WTC11 (cell line): Measurements from ENCODE around the gene NLRP4. TPM values are rescaled to one million over a fixed set of nuclear protein-coding genes. Genes with fewer than 3 reads are reported as not detected.

Experiments
- ATAC-seq: fragments of 200-7000 bp; cut with Tn5 transposase; 2 replicates; pipeline ENCODE4 v1.10.0; 2021; ENCODE audit warnings: mild to moderate bottlenecking, moderate library complexity
- CTCF ChIA-PET: fragments of 300-600 bp; sonication (Branson Sonifier 250); formaldehyde crosslinking; loops from one replicate; lab custom pipeline; 2021; ENCODE audit warnings: antibody characterized with exemption; lab: Charles Lee
- POLR2A ChIA-PET: fragments of 350-600 bp; sonication (Branson Sonifier 250); formaldehyde crosslinking; loops from one replicate; lab custom pipeline; 2021; ENCODE audit warnings: antibody characterized with exemption; lab: Charles Lee
- DNase-seq: peaks from one replicate; pipeline ENCODE4 v3.0.0; 2021; ENCODE audit warnings: low spot score
- H3K27ac Mint-ChIP-seq: 2 replicates; pipeline ENCODE4 v1.8.0; 2021; ENCODE audit warnings: mixed read lengths
- H3K27me3 Mint-ChIP-seq: 2 replicates; pipeline ENCODE4 v1.8.0; 2021; ENCODE audit warnings: low read depth, mild to moderate bottlenecking, moderate library complexity, mixed read lengths
- H3K36me3 Mint-ChIP-seq: 2 replicates; pipeline ENCODE4 v1.8.0; 2021; ENCODE audit warnings: mixed read lengths
- H3K4me1 Mint-ChIP-seq: 2 replicates; pipeline ENCODE4 v1.8.0; 2022; ENCODE audit warnings: mixed read lengths
- H3K4me3 Mint-ChIP-seq: 2 replicates; pipeline ENCODE4 v1.8.0; 2021; ENCODE audit warnings: mild to moderate bottlenecking, moderate library complexity, mixed read lengths
- H3K9me3 Mint-ChIP-seq: 2 replicates; pipeline ENCODE4 v1.8.0; 2021; ENCODE audit warnings: mixed read lengths
- E2F5 ChIP-seq: sonication (generic); formaldehyde crosslinking; IDR thresholded peaks from 2 replicates; pipeline ENCODE4 v1.8.1; 2022; ENCODE audit warnings: mild to moderate bottlenecking, moderate library complexity, missing genetic modification reagents
- EMX1 ChIP-seq: fragments of 250-450 bp; sonication (Bioruptor Pico); IDR thresholded peaks from 2 replicates; pipeline ENCODE4 v1.8.0; 2021; ENCODE audit warnings: mild to moderate bottlenecking
- GTF2I ChIP-seq: fragments of 250-450 bp; sonication (Bioruptor Pico); conservative IDR thresholded peaks from 2 replicates; pipeline ENCODE4 v1.4.0; 2021; ENCODE audit warnings: mild to moderate bottlenecking
- IRF2 ChIP-seq: sonication (generic); formaldehyde crosslinking; IDR thresholded peaks from 2 replicates; pipeline ENCODE4 v1.8.0; 2022; ENCODE audit warnings: low read depth, missing genetic modification reagents, borderline replicate concordance
- KAT7 ChIP-seq: sonication (generic); formaldehyde crosslinking; IDR thresholded peaks from 2 replicates; pipeline ENCODE4 v1.8.1; 2023; ENCODE audit warnings: missing genetic modification reagents, mild to moderate bottlenecking, borderline replicate concordance
- MAX ChIP-seq: sonication (generic); formaldehyde crosslinking; IDR thresholded peaks from 2 replicates; pipeline ENCODE4 v1.8.0; 2022; ENCODE audit warnings: mild to moderate bottlenecking, missing genetic modification reagents
- MYBL2 ChIP-seq: sonication (generic); formaldehyde crosslinking; IDR thresholded peaks from 2 replicates; pipeline ENCODE4 v1.8.1; 2023; ENCODE audit warnings: mild to moderate bottlenecking, moderate library complexity, missing genetic modification reagents
- NFYB ChIP-seq: sonication (generic); formaldehyde crosslinking; conservative IDR thresholded peaks from 2 replicates; pipeline ENCODE4 v1.8.0; 2022; ENCODE audit warnings: low read depth, missing genetic modification reagents
- OVOL2 ChIP-seq: fragments of 250-450 bp; sonication (Bioruptor Pico); IDR thresholded peaks from 2 replicates; pipeline ENCODE4 v1.9.0; 2021; ENCODE audit warnings: mild to moderate bottlenecking, borderline replicate concordance
- PREB ChIP-seq: sonication (generic); formaldehyde crosslinking; IDR thresholded peaks from 2 replicates; pipeline ENCODE4 v1.8.1; 2022; ENCODE audit warnings: mild to moderate bottlenecking, missing genetic modification reagents, moderate library complexity, borderline replicate concordance
- TEAD1 ChIP-seq: sonication (generic); formaldehyde crosslinking; IDR thresholded peaks from 2 replicates; pipeline ENCODE4 v1.8.0; 2022; ENCODE audit warnings: mild to moderate bottlenecking, missing genetic modification reagents
- ZNF219 ChIP-seq: sonication (generic); formaldehyde crosslinking; IDR thresholded peaks from 2 replicates; pipeline ENCODE4 v1.8.0; 2023; ENCODE audit warnings: missing genetic modification reagents, mild to moderate bottlenecking, borderline replicate concordance
- ZNF396 ChIP-seq: fragments of 250-450 bp; sonication (Bioruptor Pico); IDR thresholded peaks from 2 replicates; pipeline ENCODE4 v1.8.0; 2021; ENCODE audit warnings: mild to moderate bottlenecking, moderate library complexity, borderline replicate concordance
- total RNA-seq: library from RNA; stranded (reverse); gene quantifications from 3 replicates; pipeline ENCODE4 v1.2.3, GENCODE V29; 2021
- TF ChIP-seq, protein P1 (sequence below): sonication (generic); formaldehyde crosslinking; IDR thresholded peaks from 2 replicates; pipeline ENCODE4 v1.8.1; 2022; ENCODE audit warnings: missing genetic modification reagents, borderline replicate concordance
- TF ChIP-seq, protein P2 (sequence below): fragments of 250-450 bp; sonication (Bioruptor Pico); IDR thresholded peaks from 2 replicates; pipeline ENCODE4 v1.8.0; 2021; ENCODE audit warnings: mild to moderate bottlenecking
- TF ChIP-seq, protein P3 (sequence below): fragments of 250-450 bp; sonication (Bioruptor Pico); IDR thresholded peaks from 2 replicates; pipeline ENCODE4 v2.1.2; 2022; ENCODE audit warnings: mild to moderate bottlenecking, moderate library complexity
- TF ChIP-seq, protein P4 (sequence below): sonication (generic); formaldehyde crosslinking; IDR thresholded peaks from 2 replicates; pipeline ENCODE4 v1.8.1; 2023; ENCODE audit warnings: mild to moderate bottlenecking, missing genetic modification reagents, borderline replicate concordance
- TF ChIP-seq, protein P5 (sequence below): sonication (generic); formaldehyde crosslinking; IDR thresholded peaks from 2 replicates; pipeline ENCODE4 v1.8.1; 2023; ENCODE audit warnings: mild to moderate bottlenecking, missing genetic modification reagents

Gene NLRP4
- total RNA-seq, 1 experiment from 2014 or later: not detected

DNA sequence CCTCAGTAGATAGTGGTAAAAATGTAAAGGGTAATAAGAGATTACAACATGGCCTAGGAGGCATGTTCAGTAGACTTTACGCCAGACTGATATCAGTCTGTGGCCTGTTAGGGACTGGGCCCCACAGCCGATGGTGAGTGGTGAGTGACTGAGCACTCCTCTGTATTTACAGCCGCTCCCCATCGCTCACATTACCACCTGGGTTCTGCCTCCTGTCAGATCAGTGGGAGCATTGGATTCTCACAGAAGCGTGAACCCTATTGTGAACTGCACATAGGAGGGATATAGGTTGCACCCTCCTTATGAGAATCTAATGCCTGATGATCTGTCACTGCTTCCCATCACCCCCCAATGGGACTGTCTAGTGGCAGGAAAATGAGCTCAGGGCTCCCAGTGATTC, 22.4 kb upstream of the NLRP4 start:
- ChIA-PET POLR2A (no interaction called here), CTCF (no interaction called here)
- Mint-ChIP-seq H3K27ac (no peak overlapping the region), H3K9me3 (peaks cover 95% of the 10 kb centered on the region), H3K27me3 (peaks cover 26% of the 10 kb centered on the region), H3K36me3 (peaks cover 78% of the 10 kb centered on the region), H3K4me3 (no peak overlapping the region), H3K4me1 (no peaks in the 10 kb centered on the region)
- ATAC-seq (no peak), DNase-seq (no peak)
- TF ChIP-seq EMX1 (CRISPR knock-in tag) (no peak), KAT7 (CRISPR knock-in tag) (no peak), OVOL2 (no peak), NFYB (CRISPR knock-in tag) (no peak), E2F5 (CRISPR knock-in tag) (no peak), MYBL2 (CRISPR knock-in tag) (no peak), ZNF219 (CRISPR knock-in tag) (no peak), ZNF396 (no peak), TEAD1 (CRISPR knock-in tag) (no peak), MAX (CRISPR knock-in tag) (no peak), GTF2I (CRISPR knock-in tag) (no peak), IRF2 (CRISPR knock-in tag) (no peak), PREB (CRISPR knock-in tag) (no peak)
- TF ChIP-seq, protein P1, sequence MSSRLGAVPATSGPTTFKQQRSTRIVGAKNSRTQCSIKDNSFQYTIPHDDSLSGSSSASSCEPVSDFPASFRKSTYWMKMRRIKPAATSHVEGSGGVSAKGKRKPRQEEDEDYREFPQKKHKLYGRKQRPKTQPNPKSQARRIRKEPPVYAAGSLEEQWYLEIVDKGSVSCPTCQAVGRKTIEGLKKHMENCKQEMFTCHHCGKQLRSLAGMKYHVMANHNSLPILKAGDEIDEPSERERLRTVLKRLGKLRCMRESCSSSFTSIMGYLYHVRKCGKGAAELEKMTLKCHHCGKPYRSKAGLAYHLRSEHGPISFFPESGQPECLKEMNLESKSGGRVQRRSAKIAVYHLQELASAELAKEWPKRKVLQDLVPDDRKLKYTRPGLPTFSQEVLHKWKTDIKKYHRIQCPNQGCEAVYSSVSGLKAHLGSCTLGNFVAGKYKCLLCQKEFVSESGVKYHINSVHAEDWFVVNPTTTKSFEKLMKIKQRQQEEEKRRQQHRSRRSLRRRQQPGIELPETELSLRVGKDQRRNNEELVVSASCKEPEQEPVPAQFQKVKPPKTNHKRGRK: no peak
- TF ChIP-seq, protein P2, sequence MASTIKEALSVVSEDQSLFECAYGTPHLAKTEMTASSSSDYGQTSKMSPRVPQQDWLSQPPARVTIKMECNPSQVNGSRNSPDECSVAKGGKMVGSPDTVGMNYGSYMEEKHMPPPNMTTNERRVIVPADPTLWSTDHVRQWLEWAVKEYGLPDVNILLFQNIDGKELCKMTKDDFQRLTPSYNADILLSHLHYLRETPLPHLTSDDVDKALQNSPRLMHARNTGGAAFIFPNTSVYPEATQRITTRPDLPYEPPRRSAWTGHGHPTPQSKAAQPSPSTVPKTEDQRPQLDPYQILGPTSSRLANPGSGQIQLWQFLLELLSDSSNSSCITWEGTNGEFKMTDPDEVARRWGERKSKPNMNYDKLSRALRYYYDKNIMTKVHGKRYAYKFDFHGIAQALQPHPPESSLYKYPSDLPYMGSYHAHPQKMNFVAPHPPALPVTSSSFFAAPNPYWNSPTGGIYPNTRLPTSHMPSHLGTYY (CRISPR knock-in tag): no peak
- TF ChIP-seq, protein P3, sequence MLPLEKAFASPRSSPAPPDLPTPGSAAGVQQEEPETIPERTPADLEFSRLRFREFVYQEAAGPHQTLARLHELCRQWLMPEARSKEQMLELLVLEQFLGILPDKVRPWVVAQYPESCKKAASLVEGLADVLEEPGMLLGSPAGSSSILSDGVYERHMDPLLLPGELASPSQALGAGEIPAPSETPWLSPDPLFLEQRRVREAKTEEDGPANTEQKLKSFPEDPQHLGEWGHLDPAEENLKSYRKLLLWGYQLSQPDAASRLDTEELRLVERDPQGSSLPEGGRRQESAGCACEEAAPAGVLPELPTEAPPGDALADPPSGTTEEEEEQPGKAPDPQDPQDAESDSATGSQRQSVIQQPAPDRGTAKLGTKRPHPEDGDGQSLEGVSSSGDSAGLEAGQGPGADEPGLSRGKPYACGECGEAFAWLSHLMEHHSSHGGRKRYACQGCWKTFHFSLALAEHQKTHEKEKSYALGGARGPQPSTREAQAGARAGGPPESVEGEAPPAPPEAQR (CRISPR knock-in tag): no peak
- TF ChIP-seq, protein P4, sequence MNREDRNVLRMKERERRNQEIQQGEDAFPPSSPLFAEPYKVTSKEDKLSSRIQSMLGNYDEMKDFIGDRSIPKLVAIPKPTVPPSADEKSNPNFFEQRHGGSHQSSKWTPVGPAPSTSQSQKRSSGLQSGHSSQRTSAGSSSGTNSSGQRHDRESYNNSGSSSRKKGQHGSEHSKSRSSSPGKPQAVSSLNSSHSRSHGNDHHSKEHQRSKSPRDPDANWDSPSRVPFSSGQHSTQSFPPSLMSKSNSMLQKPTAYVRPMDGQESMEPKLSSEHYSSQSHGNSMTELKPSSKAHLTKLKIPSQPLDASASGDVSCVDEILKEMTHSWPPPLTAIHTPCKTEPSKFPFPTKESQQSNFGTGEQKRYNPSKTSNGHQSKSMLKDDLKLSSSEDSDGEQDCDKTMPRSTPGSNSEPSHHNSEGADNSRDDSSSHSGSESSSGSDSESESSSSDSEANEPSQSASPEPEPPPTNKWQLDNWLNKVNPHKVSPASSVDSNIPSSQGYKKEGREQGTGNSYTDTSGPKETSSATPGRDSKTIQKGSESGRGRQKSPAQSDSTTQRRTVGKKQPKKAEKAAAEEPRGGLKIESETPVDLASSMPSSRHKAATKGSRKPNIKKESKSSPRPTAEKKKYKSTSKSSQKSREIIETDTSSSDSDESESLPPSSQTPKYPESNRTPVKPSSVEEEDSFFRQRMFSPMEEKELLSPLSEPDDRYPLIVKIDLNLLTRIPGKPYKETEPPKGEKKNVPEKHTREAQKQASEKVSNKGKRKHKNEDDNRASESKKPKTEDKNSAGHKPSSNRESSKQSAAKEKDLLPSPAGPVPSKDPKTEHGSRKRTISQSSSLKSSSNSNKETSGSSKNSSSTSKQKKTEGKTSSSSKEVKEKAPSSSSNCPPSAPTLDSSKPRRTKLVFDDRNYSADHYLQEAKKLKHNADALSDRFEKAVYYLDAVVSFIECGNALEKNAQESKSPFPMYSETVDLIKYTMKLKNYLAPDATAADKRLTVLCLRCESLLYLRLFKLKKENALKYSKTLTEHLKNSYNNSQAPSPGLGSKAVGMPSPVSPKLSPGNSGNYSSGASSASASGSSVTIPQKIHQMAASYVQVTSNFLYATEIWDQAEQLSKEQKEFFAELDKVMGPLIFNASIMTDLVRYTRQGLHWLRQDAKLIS: no peak
- TF ChIP-seq, protein P5, sequence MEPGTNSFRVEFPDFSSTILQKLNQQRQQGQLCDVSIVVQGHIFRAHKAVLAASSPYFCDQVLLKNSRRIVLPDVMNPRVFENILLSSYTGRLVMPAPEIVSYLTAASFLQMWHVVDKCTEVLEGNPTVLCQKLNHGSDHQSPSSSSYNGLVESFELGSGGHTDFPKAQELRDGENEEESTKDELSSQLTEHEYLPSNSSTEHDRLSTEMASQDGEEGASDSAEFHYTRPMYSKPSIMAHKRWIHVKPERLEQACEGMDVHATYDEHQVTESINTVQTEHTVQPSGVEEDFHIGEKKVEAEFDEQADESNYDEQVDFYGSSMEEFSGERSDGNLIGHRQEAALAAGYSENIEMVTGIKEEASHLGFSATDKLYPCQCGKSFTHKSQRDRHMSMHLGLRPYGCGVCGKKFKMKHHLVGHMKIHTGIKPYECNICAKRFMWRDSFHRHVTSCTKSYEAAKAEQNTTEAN: no peak
